HG03103 (cell line): ENCODE measurements around the gene FUT8.
"Not testable (repeated sequence)": the region's sequence is repeated elsewhere in the genome, so short reads cannot be mapped to it uniquely, and the experiment has no call there.

Experiments
- ATAC-seq: cut with Tn5 transposase; IDR thresholded peaks from one replicate; pipeline ENCODE4 v1.9.1; 2021; ENCODE audit warnings: low read depth; ENCODE audit not compliant: unreplicated experiment

FUT8 gene

DNA sequence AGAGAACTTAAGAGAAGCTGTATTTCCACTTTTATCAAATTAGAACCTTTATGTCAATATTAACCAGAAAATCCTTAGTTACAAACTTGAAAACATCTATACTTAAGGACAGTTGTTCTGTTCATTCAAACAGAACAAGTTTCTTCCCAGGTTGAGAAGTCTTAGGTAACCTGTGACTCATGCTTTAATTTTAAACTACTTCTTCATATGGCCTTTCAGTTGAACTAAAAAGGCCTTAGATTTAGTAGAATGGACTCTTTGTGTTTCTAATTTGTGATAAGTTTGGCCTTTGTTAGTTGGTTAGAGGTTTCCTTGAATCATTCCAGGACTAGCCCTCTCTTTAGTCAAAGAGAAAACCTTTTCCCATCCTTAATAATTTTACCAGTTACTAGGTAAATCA, 274.2 kb downstream of the FUT8 start:
- ATAC-seq = no peak

GRCh38 chr14:65689070-65689469, 276.5 kb downstream of the FUT8 start:
- no peak for ATAC-seq

DNA sequence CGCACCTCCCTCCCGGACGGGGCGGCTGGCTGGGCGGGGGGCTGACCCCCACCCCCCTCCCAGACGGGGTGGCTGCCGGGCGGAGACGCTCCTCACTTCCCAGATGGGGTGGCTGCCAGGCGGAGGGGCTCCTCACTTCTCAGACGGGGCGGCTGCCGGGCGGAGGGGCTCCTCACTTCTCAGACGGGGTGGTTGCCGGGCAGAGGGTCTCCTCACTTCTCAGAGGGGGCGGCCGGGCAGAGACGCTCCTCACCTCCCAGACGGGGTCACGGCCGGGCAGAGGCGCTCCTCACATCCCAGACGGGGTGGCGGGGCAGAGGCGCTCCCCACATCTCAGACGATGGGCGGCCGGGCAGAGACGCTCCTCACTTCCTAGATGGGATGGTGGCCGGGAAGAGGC, 280.0 kb downstream of the FUT8 start:
- ATAC-seq = not testable (repeated sequence)

GRCh38 chr14:65696801-65697200, 284.3 kb downstream of the FUT8 start:
- ATAC-seq = no peak

- ATAC-seq = no peak
Measured at GRCh38 chr14:65703521-65703920, 291.0 kb downstream of the FUT8 start.

- no peak for ATAC-seq
Measured at GRCh38 chr14:65703996-65704395, 291.5 kb downstream of the FUT8 start.

- ATAC-seq = no peak
Measured at GRCh38 chr14:65704437-65704836, 291.9 kb downstream of the FUT8 start.

DNA sequence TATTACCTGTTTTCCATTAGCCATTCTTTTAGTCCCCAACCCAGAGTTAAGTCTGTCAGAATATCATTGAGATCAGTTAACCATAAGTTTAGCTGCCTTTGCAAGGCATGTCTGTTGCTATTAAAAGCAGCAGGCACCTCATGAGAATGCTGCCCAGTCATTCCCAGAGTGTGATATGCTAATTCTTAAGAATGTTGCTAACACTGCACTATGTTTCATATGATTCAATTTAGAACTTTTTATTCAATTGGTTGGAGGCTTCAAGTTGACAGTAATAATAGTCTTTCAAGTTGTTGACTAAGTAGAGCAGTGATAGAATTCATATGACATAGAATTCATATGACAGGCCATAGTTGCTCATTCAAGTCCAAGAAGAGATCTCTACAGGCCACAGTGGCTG, 292.3 kb downstream of the FUT8 start:
- ATAC-seq = no peak

- ATAC-seq = no peak
Measured at GRCh38 chr14:65709576-65709975, 297.0 kb downstream of the FUT8 start.

GRCh38 chr14:65716813-65717212, 304.3 kb downstream of the FUT8 start:
- not testable (repeated sequence) for ATAC-seq

GRCh38 chr14:65717384-65717915, 304.9 kb downstream of the FUT8 start:
- ATAC-seq = not testable (repeated sequence)

DNA sequence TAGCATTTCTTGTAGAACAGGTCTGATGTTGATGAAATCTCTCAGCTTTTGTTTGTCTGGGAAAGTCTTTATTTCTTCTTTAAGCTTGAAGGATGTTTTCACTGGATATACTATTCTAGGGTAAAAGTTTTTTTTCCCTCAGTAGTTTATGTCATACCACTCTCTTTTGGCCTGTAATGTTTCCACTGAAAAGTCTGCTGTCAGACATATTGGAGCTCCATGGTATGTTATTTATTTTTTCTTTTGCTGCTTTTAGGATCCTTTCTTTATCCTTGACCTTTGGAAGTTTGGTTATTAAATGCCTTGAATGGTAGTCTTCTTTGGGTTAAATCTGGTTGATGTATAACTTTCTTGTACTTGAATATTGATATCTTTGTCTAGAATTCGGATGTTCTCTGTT, 306.1 kb downstream of the FUT8 start:
- ATAC-seq = no peak

- no peak for ATAC-seq
Measured at GRCh38 chr14:65720171-65720570, 307.6 kb downstream of the FUT8 start.

DNA sequence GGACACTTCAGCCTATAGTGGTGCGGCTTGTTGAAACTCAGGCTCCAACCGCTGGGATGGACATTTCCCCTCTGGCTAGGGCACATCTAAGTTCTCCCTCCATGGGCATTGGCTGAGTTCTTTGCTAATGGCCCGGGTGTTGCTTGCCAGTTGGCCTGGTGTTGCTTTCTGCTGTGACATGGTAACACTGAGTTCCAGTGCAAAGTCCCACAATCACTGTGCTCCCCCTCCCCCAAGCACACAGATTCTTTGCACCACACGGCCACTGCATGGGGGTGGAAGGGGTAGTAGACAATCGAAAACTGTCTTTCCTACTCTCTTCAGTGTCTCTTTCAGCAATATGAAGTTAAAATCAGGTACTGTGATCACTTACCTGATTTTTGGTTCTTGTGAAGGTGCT, 308.2 kb downstream of the FUT8 start:
- no peak for ATAC-seq

- no peak for ATAC-seq
Measured at GRCh38 chr14:65723348-65723747, 310.8 kb downstream of the FUT8 start.

DNA sequence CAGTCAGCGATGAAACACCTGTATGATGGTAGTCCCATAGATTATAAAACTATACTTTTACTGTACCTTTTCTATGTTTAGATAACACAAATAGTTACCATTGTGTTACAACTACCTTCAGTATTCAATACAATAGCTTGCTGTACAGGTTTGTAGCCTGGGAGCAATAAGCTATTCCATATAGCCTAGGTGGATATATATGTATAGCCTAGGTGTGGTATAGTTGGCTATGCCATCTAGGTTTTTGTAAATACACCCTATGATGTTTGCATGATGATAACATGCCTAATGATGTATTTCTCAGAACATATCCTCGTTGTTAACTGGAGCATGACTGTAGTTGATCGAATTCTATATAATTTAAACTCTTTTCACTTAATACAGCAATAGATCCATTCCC, 316.1 kb downstream of the FUT8 start:
- ATAC-seq = no peak

DNA sequence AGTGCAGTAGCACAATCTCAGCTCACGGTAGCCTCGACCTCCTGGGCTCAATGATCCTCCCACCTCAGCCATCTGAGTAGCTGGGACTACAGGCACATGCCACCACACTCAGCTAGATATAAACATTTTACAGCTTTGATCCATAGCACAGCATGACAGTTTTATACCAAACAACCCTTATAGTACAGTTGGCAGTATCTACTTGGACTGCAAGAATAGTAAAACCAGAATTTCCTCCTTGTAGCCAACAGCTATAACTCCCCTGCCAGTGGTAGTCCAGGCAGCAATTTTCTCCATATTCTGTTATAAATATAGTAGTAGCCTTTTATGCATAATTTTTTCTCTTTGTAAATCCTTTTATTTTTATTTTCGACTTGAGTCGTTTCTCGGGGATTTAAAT, 317.0 kb downstream of the FUT8 start:
- ATAC-seq = no peak

GRCh38 chr14:65731933-65732506, 319.5 kb downstream of the FUT8 start:
- peak; percentile 89 for ATAC-seq

DNA sequence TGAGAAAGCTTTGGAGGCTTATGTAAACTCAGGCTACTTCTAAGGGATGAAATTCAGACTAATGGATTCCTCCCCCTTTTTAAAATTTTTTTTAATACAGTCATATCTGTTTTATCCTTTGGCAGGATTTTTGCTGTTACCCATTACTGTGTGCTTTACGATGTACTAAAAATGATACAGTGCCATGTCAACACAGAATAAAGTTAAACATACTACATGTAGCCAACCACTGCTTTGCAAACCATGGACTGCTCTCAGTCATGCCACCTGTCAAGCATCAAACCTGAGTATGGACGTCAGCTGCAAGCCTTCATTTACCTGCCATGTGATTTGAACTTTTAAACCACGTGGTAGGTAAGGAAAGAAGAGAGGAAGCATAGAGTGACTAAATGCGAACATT, 325.8 kb downstream of the FUT8 start:
- no peak for ATAC-seq

- no peak for ATAC-seq
Measured at GRCh38 chr14:65745396-65746190, 333.1 kb downstream of the FUT8 start.

GRCh38 chr14:65748796-65749195, 336.3 kb downstream of the FUT8 start:
- no peak for ATAC-seq

DNA sequence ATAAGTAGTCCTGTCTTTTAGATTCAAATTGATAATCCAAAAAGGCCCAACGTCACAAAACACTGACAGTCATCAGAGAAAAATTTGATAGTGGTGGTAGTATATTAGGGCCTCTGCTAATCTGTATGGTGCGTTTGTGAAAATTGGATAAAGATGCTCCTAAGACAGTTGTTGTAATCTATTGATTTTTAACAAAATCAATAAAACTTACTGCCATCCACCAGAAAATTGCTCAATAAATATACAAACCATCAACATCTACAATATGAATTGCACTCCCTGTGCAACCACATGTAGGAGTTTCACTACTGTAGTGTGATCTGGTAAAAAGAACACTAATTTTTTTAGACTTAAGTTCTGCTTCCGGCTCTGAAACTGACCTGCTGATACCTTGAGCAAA, 336.8 kb downstream of the FUT8 start:
- ATAC-seq = no peak
